SH-SY5Y (cell line): ENCODE results near the gene MYT1.

Source experiments
- GATA2 ChIP-seq: IDR thresholded peaks from 2 replicates; pipeline ENCODE4 v1.6.1; 2011; ENCODE audit warnings: mild to moderate bottlenecking, low read depth, low read length
- GATA3 ChIP-seq: IDR thresholded peaks from 2 replicates; pipeline ENCODE4 v1.6.1; 2011; ENCODE audit warnings: low read depth, mild to moderate bottlenecking, low read length, moderate library complexity

DNA sequence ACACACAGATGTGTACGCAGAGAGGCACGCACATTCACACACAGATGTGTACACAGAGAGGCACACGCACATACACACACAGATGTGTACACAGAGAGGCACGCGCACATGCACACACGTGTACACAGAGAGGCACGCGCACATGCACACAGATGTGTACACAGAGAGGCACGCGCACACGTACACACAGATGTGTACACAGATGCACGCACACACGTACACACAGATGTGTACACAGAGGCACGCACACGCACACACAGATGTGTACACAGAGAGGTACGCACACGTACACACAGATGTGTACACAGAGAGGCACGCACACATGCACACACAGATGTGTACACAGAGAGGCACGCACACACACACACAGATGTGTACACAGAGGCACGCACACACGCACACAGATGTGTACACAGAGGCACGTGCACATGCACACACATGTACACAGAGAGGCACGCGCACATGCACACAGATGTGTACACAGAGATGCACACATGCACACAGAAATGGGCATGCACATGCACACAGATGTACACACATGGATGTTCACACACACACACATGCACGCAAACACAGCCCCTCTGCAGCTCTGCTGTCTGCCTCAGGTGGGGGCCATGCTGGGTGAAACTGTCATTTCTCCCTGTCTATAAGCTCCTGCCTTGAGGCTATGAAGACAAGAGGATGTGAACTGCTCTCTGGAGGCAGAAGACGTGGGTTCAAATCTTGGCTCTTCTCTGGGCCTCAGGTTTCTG, 14.3 kb upstream of the MYT1 start:
- TF ChIP-seq GATA2 (no peak), GATA3 (no peak)
